Myocyte (in vitro differentiated cells): ENCODE data around the gene CEP57L1. TPM values are rescaled to one million over a fixed set of nuclear protein-coding genes. Genes with fewer than 3 reads are reported as not detected.
"Not testable (repeated sequence)": the region's sequence is repeated elsewhere in the genome, so short reads cannot be mapped to it uniquely, and the experiment has no call there.

Experiments
- DNase-seq: peaks from one replicate; pipeline ENCODE4 v3.0.0-alpha.2; 2012; ENCODE audit warnings: low read depth
- total RNA-seq: library from RNA; depleted of rRNA; stranded (reverse); fragments of >200 nt; gene quantifications from 2 replicates; pipeline ENCODE4 v1.2.3, GENCODE V29; 2014

The CEP57L1 gene
- total RNA-seq, 1 donor from 2014 or later: 20.0 TPM

DNA sequence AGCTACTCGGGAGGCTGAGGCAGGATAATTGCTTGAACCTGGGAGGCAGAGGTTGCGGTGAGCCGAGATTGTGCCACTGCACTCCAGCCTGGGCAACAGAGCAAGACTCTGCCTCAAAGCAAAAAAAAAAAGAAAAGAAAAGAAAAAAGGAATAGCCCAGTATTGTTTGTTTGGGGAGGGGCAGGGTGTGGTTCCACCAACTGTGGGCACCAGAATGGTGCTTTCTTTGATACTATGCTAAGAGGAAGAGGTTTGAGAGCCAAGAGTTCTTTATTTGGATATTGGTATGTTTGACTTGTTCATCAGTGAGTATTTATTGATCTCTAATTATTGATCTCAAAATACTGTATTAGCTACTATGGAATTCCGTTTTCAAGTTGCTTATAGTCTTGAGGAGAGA, 72.3 kb downstream of the CEP57L1 start:
- DNase-seq: no peak

- DNase-seq: no peak
Measured at GRCh38 chr6:109170333-109170732, 75.0 kb downstream of the CEP57L1 start.

- peak; percentile 74 for DNase-seq
Measured at GRCh38 chr6:109172101-109172746, 76.9 kb downstream of the CEP57L1 start.

DNA sequence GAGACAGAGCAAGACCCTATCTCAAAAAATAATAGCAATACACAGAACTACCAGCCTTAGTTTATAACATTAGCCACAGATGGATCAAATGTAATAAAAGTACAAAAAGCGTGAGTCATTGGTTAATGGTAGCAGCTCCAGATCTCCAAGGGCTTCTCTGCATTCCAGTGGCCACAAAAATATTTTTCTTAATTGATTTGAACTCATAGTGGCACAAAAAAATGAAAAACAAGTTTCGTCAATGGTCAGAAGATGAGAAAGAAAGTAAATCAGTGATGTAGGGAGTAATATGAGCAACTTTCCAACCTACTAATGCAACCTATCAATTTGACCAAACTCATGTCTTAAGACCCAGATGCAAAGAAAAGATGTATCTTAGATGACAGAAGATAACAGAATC, 79.6 kb downstream of the CEP57L1 start:
- DNase-seq: peak; percentile 36

DNA sequence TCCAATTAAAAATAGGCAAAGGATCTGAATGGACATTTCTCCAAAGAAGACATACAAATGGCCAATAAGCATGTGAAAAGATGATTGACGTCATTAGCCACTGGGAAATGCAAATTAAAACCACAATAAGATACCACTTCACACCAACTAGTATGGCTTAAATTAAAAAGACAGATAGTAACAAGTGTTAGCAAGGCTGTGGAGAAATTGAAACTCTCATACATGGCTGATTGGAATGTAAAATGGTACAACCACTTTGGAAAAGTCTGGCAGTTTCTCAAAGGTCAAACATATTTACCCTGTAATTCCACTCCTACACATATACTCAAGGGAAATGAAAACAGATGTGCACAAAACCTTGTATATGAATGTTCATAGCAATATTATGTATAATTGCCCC, 83.6 kb downstream of the CEP57L1 start:
- no peak for DNase-seq

DNA sequence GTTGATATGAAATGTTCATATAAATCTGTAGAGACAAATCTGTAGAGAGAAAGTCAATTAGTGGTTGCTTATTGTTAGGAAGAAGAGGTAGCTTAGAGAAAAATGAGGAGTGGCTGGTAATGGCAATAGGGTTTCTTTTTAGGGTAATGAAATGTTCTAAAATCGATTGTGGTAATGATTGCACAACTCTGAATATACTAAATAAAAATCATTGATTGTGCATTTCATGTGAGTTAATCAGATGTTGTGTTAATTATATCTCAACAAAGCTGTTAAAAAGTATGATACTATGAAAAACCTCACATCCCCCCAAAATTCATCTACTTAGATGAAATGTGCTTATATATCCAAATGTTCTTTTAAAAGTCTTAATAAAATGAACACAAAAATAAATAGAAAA, 84.2 kb downstream of the CEP57L1 start:
- DNase-seq: no peak

GRCh38 chr6:109182578-109182977, 87.3 kb downstream of the CEP57L1 start:
- DNase-seq: peak; percentile 75

GRCh38 chr6:109183109-109183650, 87.9 kb downstream of the CEP57L1 start:
- no peak for DNase-seq

DNA sequence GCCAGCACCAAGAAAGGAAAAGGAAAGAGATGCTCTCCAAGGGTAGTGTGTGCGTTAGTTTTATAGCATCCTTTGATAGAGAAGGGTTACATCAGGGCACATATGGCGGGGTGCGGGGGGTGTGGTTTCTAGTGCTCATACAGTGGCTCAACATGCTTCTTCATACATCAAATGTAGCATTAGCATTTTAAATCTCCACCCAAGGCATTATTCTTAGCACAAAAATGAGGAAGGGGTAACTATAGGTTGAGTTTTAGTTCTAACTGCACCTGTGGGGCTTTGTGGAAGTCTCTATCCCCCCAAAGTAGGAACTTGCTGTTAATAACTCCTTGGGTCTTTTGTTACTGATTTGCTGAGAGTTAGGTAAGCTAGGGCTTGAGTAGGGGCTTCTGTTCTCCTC, 89.3 kb downstream of the CEP57L1 start:
- DNase-seq: no peak

DNA sequence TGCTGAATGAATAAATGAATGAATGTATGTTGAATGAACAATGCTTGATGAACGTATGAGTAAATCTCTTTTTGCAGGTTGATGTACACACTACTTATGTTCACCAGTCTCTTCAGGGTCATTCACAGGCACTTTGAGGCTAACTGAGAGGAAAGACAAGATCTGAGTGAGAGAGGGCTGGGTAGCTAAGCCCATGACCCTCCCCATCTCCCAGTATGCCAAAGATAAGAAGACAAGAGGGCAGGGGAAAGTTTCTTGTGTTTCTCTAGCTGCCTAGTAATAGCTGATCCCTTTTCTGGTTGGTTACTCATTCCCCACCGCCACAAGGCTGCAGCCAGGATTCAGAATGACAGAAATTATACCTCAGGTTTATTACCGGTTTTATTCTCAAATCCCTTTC, 90.7 kb downstream of the CEP57L1 start:
- DNase-seq: no peak

GRCh38 chr6:109187399-109188114, 92.2 kb downstream of the CEP57L1 start:
- peak; percentile 44 for DNase-seq

GRCh38 chr6:109188115-109188411, 92.8 kb downstream of the CEP57L1 start:
- no peak for DNase-seq

DNA sequence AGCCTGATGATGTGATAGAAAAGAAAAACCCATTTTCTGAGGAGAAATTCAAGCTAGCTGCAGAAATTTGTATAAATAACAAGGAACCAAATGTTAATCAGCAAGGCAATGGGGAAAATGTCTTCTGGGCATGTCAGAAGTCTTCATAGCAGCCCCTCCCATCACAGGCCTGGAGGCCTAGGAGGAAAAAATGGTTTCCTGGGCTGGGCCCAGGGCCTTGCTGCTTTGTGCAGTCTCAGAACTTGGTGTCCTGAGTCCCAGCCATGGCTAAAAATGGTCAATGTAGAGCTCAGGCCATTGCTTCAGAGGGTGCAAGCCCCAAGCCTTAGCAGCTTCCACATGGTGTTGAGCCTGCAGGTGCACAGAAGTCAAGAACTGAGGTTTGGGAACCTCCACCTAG, 96.1 kb downstream of the CEP57L1 start:
- DNase-seq: not testable (repeated sequence)

DNA sequence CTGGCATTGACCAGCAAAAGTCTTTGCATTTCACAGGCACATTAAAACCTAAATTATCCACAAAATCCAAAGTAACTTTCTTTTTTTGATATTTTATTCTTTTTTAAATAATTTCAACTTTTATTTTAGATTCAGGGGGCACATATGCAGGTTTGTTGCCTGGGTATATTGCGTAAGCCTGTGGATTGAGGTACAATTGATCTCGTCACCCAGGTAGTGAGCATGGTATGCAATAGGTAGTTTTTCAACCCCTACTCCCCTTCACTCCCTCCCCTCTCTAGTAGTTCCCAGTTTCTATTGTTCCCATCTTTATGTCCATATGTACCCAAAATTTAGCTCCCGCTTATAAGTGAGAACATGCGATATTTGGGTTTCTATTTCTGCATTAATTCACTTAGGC, 97.6 kb downstream of the CEP57L1 start:
- no peak for DNase-seq

- DNase-seq: no peak
Measured at GRCh38 chr6:109194880-109195279, 99.6 kb downstream of the CEP57L1 start.

DNA sequence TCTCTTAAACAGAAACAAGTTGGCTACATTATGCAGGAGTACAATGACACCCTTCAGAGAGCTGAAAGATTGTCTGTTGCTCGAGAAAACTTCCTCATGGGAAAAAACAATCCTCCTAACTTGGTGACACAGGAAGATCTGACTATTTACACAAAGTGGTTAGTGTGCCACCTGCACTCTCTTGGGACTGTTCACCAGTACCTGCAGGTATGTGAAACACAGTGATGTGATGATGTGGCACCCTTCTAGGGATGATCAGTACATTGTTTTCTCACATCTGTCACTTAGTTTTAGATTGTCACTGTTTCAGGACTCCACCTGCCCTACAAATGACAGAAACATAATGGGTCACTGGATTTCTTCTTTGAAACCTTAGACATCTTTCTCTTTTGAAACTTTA, 101.8 kb downstream of the CEP57L1 start:
- DNase-seq: no peak

DNA sequence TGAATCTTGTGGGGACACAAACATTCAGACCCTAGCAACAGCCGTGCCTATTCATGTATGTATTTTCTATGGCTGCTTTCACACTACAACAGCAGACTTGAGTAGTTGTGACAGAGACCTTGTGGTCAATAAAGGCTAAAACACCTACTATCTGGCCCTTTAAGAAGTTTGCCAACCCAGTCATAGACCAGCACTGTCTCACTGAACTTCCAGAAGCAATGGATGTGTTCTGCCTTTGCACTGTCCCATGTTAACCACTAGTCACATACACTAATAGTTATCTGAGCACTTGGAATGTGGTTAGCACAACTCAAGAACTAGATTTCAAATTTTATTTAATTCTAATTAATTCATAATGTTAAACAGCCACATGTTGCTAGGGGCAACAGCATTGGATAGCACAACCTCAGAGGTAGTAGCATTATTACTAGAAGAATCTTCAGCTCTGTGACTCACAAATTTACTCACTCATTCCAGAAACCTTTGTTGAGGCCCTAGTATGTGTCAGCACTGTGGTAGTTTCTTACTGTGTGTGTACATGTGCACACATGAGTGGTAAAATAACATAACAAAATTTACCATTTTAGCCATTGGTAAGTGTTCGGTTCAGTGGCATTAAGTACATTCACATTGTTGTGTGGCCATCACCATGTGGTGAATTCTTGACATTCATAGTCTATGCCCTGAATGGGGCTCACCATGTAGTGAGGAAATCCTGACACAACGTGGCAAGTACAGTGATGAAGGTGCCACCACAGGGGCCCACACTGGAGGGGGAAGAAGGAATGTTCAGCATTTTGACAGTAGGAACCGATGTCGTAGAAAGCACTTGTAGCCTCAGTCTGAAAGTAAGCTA, 107.3 kb downstream of the CEP57L1 start:
- DNase-seq: no peak

GRCh38 chr6:109204511-109204910, 109.2 kb downstream of the CEP57L1 start:
- DNase-seq: no peak

DNA sequence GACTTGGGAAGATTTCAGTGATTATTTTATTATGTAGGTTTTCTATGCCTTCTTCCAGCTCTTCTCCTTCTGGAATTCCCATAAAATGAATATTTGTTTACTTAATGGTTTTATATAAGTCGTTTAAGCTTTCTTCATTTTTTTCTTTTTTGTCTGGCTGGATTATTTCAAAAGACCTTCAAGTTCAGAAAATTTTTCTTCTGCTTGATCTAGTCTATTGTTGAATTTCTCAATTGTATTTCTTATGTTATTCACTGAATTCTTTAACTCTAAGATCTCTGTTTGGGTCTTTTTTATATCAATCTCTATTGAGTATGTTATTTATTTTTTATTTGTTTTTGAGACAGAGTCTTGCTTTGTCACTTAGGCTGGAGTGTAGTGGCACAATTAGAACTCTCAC, 117.4 kb downstream of the CEP57L1 start:
- DNase-seq: no peak
